Keratinocyte (primary cell): ENCODE measurements around the gene HOXA6. TPM values are rescaled to one million over a fixed set of nuclear protein-coding genes. Genes with fewer than 3 reads are reported as not detected.
A peak's percentile ranks its signal among the peaks of the same experiment; 100 is the strongest.

ENCODE experiments used
- DNase-seq: peaks from one replicate; pipeline ENCODE4 v3.0.0-alpha.2; 2011; ENCODE audit warnings: low read depth, missing footprints, low spot score
- FAIRE-seq: peaks from 2 replicates; lab custom pipeline; 2011; peaks lifted over from hg19 to GRCh38; lab: Jason Lieb, UNC
- H2AFZ ChIP-seq: 2 replicates; pipeline ENCODE4 v1.6.0; 2012; ENCODE audit warnings: low read length, control low read depth, inconsistent platforms; ENCODE audit not compliant: control insufficient read depth
- H3K27ac ChIP-seq: 2 replicates; pipeline ENCODE4 v1.5.1; 2011; ENCODE audit warnings: low read length; ENCODE audit not compliant: control insufficient read depth, insufficient read depth
- H3K27me3 ChIP-seq: 3 replicates; pipeline ENCODE4 v1.6.0; 2011; ENCODE audit warnings: low read length; ENCODE audit not compliant: control insufficient read depth, insufficient read depth; ENCODE audit errors: extremely low read depth
- H3K36me3 ChIP-seq, 2 experiments: 2 replicates in 1 of 2; 3 replicates in 1 of 2; pipeline ENCODE4 v1.5.1; 2011; ENCODE audit warnings: low read length in 2 of 2, mild to moderate bottlenecking in 1 of 2; ENCODE audit not compliant: control insufficient read depth in 2 of 2, insufficient read depth in 2 of 2; ENCODE audit errors: extremely low read depth in 1 of 2
- H3K4me1 ChIP-seq: 3 replicates; pipeline ENCODE4 v1.5.1; 2011; ENCODE audit warnings: low read length; ENCODE audit not compliant: control insufficient read depth, insufficient read depth; ENCODE audit errors: extremely low read depth
- H3K4me2 ChIP-seq: 3 replicates; pipeline ENCODE4 v1.6.0; 2011; ENCODE audit warnings: low read depth, low read length; ENCODE audit not compliant: control insufficient read depth, insufficient read depth; ENCODE audit errors: extremely low read depth
- H3K4me3 ChIP-seq, 3 experiments: fragments of 200-600 bp in 1 of 3; sonication (generic) in 1 of 3; 2 replicates in 2 of 3; 3 replicates in 1 of 3; pipeline ENCODE4 v1.5.1; 2011 to 2016; ENCODE audit warnings: low read length in 3 of 3, mild to moderate bottlenecking in 3 of 3, control low read depth in 2 of 3, inconsistent platforms in 1 of 3, low read depth in 1 of 3, mixed read lengths in 1 of 3, mixed run types in 1 of 3, moderate library complexity in 1 of 3; ENCODE audit not compliant: control insufficient read depth in 2 of 3, insufficient read depth in 2 of 3; ENCODE audit errors: extremely low read depth in 1 of 3
- H3K79me2 ChIP-seq: 2 replicates; pipeline ENCODE4 v1.6.0; 2012; ENCODE audit warnings: low read length; ENCODE audit not compliant: control insufficient read depth, insufficient read depth
- H3K9ac ChIP-seq: 3 replicates; pipeline ENCODE4 v1.6.0; 2011; ENCODE audit warnings: low read length; ENCODE audit not compliant: control insufficient read depth, insufficient read depth; ENCODE audit errors: extremely low read depth
- H3K9me1 ChIP-seq: 3 replicates; pipeline ENCODE4 v1.6.0; 2011; ENCODE audit warnings: low read length; ENCODE audit not compliant: control insufficient read depth, insufficient read depth; ENCODE audit errors: extremely low read depth
- H3K9me3 ChIP-seq: 2 replicates; pipeline ENCODE4 v1.5.1; 2012; ENCODE audit warnings: low read depth, low read length; ENCODE audit not compliant: control insufficient read depth
- H4K20me1 ChIP-seq: 3 replicates; pipeline ENCODE4 v1.6.0; 2011; ENCODE audit warnings: low read length; ENCODE audit not compliant: control insufficient read depth, insufficient read depth; ENCODE audit errors: extremely low read depth
- EZH2 ChIP-seq: IDR thresholded peaks from one replicate; pipeline ENCODE4 v1.6.1; 2012; ENCODE audit warnings: inconsistent platforms, mild to moderate bottlenecking, low read length, moderate library complexity
- dilution Hi-C: fragments of 300-500 bp; cut with MboI; formaldehyde crosslinking; loops from one replicate; pipeline ENCODE4 v1.7.0; 2020; ENCODE audit warnings: low sequenced_read_pairs; ENCODE audit not compliant: extremely low pct_ligation_motif_present
- polyA plus RNA-seq, 5 experiments: library from polyadenylated mRNA; depleted of rRNA in 3 of 5; stranded (reverse) in 3 of 5; stranded (forward) in 1 of 5; unstranded in 1 of 5; fragments of >200 nt; gene quantifications; 1 replicate in 1 of 5; 2 replicates in 3 of 5; 3 replicates in 1 of 5; pipeline versions ENCODE4 v1.2.1 to v1.2.3, GENCODE V29; 2011 to 2012; ENCODE audit warnings: missing spikeins in 2 of 5, low read depth in 1 of 5, low replicate concordance in 1 of 5
- TF ChIP-seq, protein P1 (sequence below), 3 experiments: IDR thresholded peaks in 1 of 3; conservative IDR thresholded peaks in 1 of 3; optimal IDR thresholded peaks in 1 of 3; 2 replicates in 2 of 3; 3 replicates in 1 of 3; pipeline versions ENCODE3 to v1.5.1; 2011; ENCODE audit warnings: low read length in 3 of 3, mild to moderate bottlenecking in 3 of 3, moderate library complexity in 2 of 3, control low read depth in 1 of 3, inconsistent platforms in 1 of 3; ENCODE audit not compliant: insufficient read depth in 2 of 3; ENCODE audit errors: extremely low read depth in 1 of 3

HOXA6 gene
- polyA plus RNA-seq, 1 donor (not counting 4 experiments of a cell fraction or from before 2014, with no cell fraction given), result 0.54 TPM

DNA sequence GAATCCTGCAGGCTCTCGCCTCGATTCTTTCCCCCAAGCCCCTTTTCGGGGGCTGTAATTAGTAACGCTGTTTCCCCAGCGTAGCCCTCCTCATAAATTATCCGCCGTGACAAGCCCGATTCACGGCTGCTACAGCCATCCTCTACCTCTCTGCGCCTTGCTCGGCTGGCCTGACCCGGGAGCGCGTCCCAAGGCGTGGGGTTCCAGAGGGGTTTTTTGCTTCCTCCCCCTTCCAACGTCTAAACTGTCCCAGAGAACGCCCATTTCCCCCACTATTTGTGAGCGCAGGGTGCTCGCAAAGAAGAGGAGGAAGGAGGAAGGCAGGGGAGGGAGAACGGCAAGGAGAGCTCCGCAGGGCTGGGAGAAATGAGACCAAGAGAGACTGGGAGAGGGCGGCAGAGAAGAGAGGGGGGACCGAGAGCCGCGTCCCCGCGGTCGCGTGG, 5.0 kb downstream of the HOXA6 start:
- DNase-seq, result no peak
- no peak overlapping the region for H2AFZ ChIP-seq
- peak overlapping the region; percentile 58 to 93 (median 91) for H3K4me3 ChIP-seq

DNA sequence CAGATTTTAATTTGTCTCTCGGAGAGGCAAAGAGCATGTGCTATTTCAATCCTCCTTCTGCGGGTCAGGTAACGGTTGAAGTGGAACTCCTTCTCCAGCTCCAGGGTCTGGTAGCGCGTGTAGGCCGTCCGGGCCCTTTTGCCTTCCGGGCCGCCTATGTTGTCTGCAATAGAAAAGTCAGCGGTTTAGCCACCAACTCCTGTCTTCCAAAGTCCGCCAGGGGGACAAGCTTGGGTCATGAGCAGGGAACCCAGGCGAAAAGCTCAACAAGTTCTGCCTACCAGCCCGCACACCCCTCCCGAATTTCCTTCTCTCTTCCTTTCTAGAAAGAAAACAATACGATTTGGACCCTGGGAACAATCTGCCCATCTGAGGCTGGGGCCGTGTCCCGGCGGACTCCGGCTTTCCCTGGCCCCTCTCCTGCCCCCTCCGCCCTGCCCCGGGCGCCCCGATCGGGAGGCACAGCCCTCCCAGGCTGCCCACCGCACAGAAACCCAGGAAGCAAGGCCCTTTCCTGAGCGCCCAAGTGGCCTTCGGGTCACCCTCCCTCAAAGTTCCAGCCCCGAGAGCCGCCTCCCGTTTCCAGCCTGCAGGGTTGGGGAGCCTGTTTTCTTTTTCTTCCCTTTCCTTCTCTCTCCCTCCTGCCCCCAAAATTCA, 5.5 kb downstream of the HOXA6 start:
- peaks cover 4 to 7% of the 10 kb centered on the region in 2 experiments for H3K36me3 ChIP-seq
- peak overlapping the region; percentile 93 for H3K9ac ChIP-seq
- no peaks in the 10 kb centered on the region for H3K27me3 ChIP-seq
- peak overlapping the region; percentile 92 for H3K4me2 ChIP-seq
- dilution Hi-C loops, result no loop called here
- H3K27ac ChIP-seq, result peak overlapping the region; percentile 92
- H3K9me3 ChIP-seq, result no peaks in the 10 kb centered on the region
- no peaks in the 10 kb centered on the region for H3K9me1 ChIP-seq
- H3K4me1 ChIP-seq, result peaks cover 36% of the 10 kb centered on the region
- TF ChIP-seq, protein P1, sequence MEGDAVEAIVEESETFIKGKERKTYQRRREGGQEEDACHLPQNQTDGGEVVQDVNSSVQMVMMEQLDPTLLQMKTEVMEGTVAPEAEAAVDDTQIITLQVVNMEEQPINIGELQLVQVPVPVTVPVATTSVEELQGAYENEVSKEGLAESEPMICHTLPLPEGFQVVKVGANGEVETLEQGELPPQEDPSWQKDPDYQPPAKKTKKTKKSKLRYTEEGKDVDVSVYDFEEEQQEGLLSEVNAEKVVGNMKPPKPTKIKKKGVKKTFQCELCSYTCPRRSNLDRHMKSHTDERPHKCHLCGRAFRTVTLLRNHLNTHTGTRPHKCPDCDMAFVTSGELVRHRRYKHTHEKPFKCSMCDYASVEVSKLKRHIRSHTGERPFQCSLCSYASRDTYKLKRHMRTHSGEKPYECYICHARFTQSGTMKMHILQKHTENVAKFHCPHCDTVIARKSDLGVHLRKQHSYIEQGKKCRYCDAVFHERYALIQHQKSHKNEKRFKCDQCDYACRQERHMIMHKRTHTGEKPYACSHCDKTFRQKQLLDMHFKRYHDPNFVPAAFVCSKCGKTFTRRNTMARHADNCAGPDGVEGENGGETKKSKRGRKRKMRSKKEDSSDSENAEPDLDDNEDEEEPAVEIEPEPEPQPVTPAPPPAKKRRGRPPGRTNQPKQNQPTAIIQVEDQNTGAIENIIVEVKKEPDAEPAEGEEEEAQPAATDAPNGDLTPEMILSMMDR (optimal IDR thresholded peaks at IDR 0.05 in 1 of 3, IDR thresholded peaks at IDR 0.05 in 1 of 3, conservative IDR thresholded peaks at IDR 0.05 in 1 of 3; ENCODE audit: extremely low read depth in 1 of 3, insufficient read depth in 2 of 3, low read length in 3 of 3), result no peak
- no peak for TF ChIP-seq EZH2
- H3K79me2 ChIP-seq, result peaks cover 67% of the 10 kb centered on the region
- FAIRE-seq (no peak), DNase-seq (no peak)
- H3K4me3 ChIP-seq, result peak overlapping the region; percentile 58 to 93 (median 91)
- H2AFZ ChIP-seq, result no peak overlapping the region
- H4K20me1 ChIP-seq, result no peaks in the 10 kb centered on the region

More for the DNA sequence above, 5.0 kb downstream of the HOXA6 start:
- Histone ChIP-seq H3K36me3 (peaks cover 4 to 7% of the 10 kb centered on the region in 2 experiments), H3K4me1 (peaks cover 41% of the 10 kb centered on the region), H3K27me3 (no peaks in the 10 kb centered on the region), H3K9ac (peak overlapping the region; percentile 93), H3K4me2 (peak overlapping the region; percentile 92), H3K79me2 (peaks cover 72% of the 10 kb centered on the region), H3K9me3 (no peaks in the 10 kb centered on the region), H4K20me1 (no peaks in the 10 kb centered on the region), H3K9me1 (no peaks in the 10 kb centered on the region), H3K27ac (peak overlapping the region; percentile 92)
- TF ChIP-seq EZH2, result no peak
- TF ChIP-seq, protein P1 (optimal IDR thresholded peaks at IDR 0.05 in 1 of 3, IDR thresholded peaks at IDR 0.05 in 1 of 3, conservative IDR thresholded peaks at IDR 0.05 in 1 of 3; ENCODE audit: extremely low read depth in 1 of 3, insufficient read depth in 2 of 3, low read length in 3 of 3), result no peak
- dilution Hi-C loops, result no loop called here
- FAIRE-seq, result no peak
